ENCODE results near the gene PATJ. TPM values are rescaled to one million over a fixed set of nuclear protein-coding genes. Genes with fewer than 3 reads are reported as not detected.

The PATJ gene
- total and polyA plus RNA-seq, 3 donors from 2014 or later, result 12.9 to 44.5 (median 21.6) TPM

- H3K4me1 ChIP-seq, result peaks cover 4% of the 10 kb centered on the region
- TF ChIP-seq CTCF (IDR thresholded peaks at IDR 0.05), result no peak
- no peak for TF ChIP-seq POLR2A (IDR thresholded peaks at IDR 0.05)
- H3K36me3 ChIP-seq (ENCODE audit: low read depth, missing control alignments), result no peaks in the 10 kb centered on the region
- no peaks in the 10 kb centered on the region for H3K27me3 ChIP-seq
- H3K9me3 ChIP-seq, result no peaks in the 10 kb centered on the region
- 95 to 96% methylated on average over 1 of the region's 1 CpG for WGBS, 2 donors
- intact Hi-C loops (cut with DNase I; ENCODE audit: low total_unique reads), result no loop called here
- DNase-seq, result no peak
- H3K27ac ChIP-seq, result no peak overlapping the region
- no peak overlapping the region for H3K4me3 ChIP-seq
These were observed 253.4 kb downstream of the PATJ start for GRCh38 chr1:61995641-61996040.

GRCh38 chr1:61997123-61997522, 254.8 kb downstream of the PATJ start:
- intact Hi-C loops (cut with DNase I; ENCODE audit: low total_unique reads), result no loop called here

GRCh38 chr1:62003777-62004176, 261.5 kb downstream of the PATJ start:
- no peak for DNase-seq
- no peak for TF ChIP-seq POLR2A (IDR thresholded peaks at IDR 0.05)
- Histone ChIP-seq H3K4me1 (peaks cover 2% of the 10 kb centered on the region), H3K36me3 (ENCODE audit: low read depth, missing control alignments) (no peaks in the 10 kb centered on the region), H3K9me3 (no peaks in the 10 kb centered on the region), H3K27me3 (no peaks in the 10 kb centered on the region), H3K27ac (no peak overlapping the region), H3K4me3 (no peak overlapping the region)
- 93 to 100% methylated on average over 2 of the region's 2 CpGs for WGBS, 2 donors
- intact Hi-C loops (cut with DNase I; ENCODE audit: low total_unique reads), result no loop called here

More at GRCh38 chr1:61997123-61997522, 254.8 kb downstream of the PATJ start:
- no peak overlapping the region for H3K4me3 ChIP-seq
- TF ChIP-seq CTCF (IDR thresholded peaks at IDR 0.05) (no peak), POLR2A (IDR thresholded peaks at IDR 0.05) (no peak)
- DNase-seq, result no peak
- H3K36me3 ChIP-seq (ENCODE audit: low read depth, missing control alignments), result no peaks in the 10 kb centered on the region
- H3K27me3 ChIP-seq, result no peaks in the 10 kb centered on the region
- H3K27ac ChIP-seq, result no peak overlapping the region
- 86 to 91% methylated on average over 3 of the region's 3 CpGs for WGBS, 2 donors
- no peaks in the 10 kb centered on the region for H3K9me3 ChIP-seq
- H3K4me1 ChIP-seq, result peaks cover 4% of the 10 kb centered on the region

GRCh38 chr1:62006690-62007089, 264.4 kb downstream of the PATJ start:
- H3K4me1 ChIP-seq, result no peaks in the 10 kb centered on the region
- H3K27ac ChIP-seq, result no peak overlapping the region
- H3K36me3 ChIP-seq (ENCODE audit: low read depth, missing control alignments), result no peaks in the 10 kb centered on the region
- no peaks in the 10 kb centered on the region for H3K27me3 ChIP-seq
- no peak for DNase-seq
- TF ChIP-seq POLR2A (IDR thresholded peaks at IDR 0.05) (no peak), CTCF (IDR thresholded peaks at IDR 0.05) (no peak)
- H3K9me3 ChIP-seq, result no peaks in the 10 kb centered on the region
- 48 to 99% methylated on average over 2 of the region's 2 CpGs for WGBS, 2 donors
- intact Hi-C loops (cut with DNase I; ENCODE audit: low total_unique reads), result no loop called here
- no peak overlapping the region for H3K4me3 ChIP-seq

- Histone ChIP-seq H3K9me3 (no peaks in the 10 kb centered on the region), H3K4me3 (no peak overlapping the region), H3K4me1 (no peaks in the 10 kb centered on the region), H3K27me3 (no peaks in the 10 kb centered on the region), H3K27ac (no peak overlapping the region), H3K36me3 (ENCODE audit: low read depth, missing control alignments) (no peaks in the 10 kb centered on the region)
- no peak for TF ChIP-seq POLR2A (IDR thresholded peaks at IDR 0.05)
- no peak for TF ChIP-seq CTCF (IDR thresholded peaks at IDR 0.05)
- no peak for DNase-seq
- intact Hi-C loops (cut with DNase I; ENCODE audit: low total_unique reads), result no loop called here
- WGBS, 2 donors, result 46 to 97% methylated on average over 4 of the region's 4 CpGs
These were observed 268.7 kb downstream of the PATJ start for GRCh38 chr1:62011006-62011405.

Data from testis (tissue), 3 donors.